ENCODE data around the gene CYTH1. TPM values are rescaled to one million over a fixed set of nuclear protein-coding genes. Genes with fewer than 3 reads are reported as not detected.

The CYTH1 gene
- total and polyA plus RNA-seq, 10 of the 15 experiments (the other 5 are each of a cell fraction or from before 2014, with no cell fraction given) = 6.6 to 188 (median 145) TPM

DNA sequence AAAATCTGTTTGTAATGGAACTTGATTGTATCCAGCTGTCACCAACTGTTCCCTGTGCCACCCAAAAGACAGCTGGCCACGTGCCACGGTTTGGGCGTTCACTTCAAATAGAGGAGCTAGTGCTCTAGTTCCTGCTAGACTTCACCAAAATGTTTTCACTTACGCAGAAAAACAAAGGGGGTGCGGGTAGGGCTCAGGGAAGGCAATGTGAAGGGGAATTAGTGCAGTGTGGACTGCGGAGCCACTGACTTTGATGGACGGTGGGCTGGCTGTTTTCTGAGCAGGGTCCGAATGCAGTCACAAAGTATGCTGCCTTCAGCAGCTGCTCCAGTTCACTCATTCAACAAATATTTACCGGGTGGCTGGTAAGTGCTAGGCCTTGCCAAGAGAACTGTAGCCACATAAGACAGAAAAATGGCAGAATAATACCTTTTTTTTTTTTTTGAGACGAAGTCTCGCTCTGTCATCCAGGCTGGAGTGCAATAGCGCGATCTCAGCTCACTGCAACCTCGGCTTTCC, 7.6 kb upstream of the CYTH1 start:
- no peaks in the 10 kb centered on the region for H3K4me1 ChIP-seq (ENCODE audit: control insufficient read depth, insufficient read depth, low read length)

More for the DNA sequence above, 7.6 kb upstream of the CYTH1 start:
- SMC1A ChIA-PET (ENCODE audit: uncharacterized antibody, unreplicated experiment) = no interaction called here
- no TSS peak for BruUV-seq (replicated peaks)
- DNase-seq (ENCODE audit: low read depth, low spot score) (no peak), FAIRE-seq (no peak), ATAC-seq (no peak)
- no peaks in the 10 kb centered on the region; a peak in 2 of 4 replicates for H3K36me3 ChIP-seq (ENCODE audit: control insufficient read depth in 2 of 2, insufficient read depth in 2 of 2, low read length in 1 of 2)
- H3K4me2 ChIP-seq (ENCODE audit: control insufficient read depth, insufficient read depth) = no peak overlapping the region
- H3K27ac ChIP-seq (ENCODE audit: control insufficient read depth, insufficient read depth) = no peak overlapping the region
- no peaks in the 10 kb centered on the region for H3K79me2 ChIP-seq (ENCODE audit: control insufficient read depth, insufficient read depth, low read length)
- RAD21 ChIA-PET (ENCODE audit: unreplicated experiment) = no interaction called here
- H3K27me3 ChIP-seq (replicated peaks in 1 of 2; ENCODE audit: control insufficient read depth in 2 of 2, insufficient read depth in 2 of 2, low read length in 1 of 2) = no peaks in the 10 kb centered on the region
- H2AFZ ChIP-seq (ENCODE audit: control insufficient read depth, low read depth, low read length) = no peak overlapping the region
- CTCF ChIA-PET = interaction anchor here (0.9 kb wide), 1 partner anchor 17 kb away, joined by 3 read pairs; no protein-coding TSS in a partner anchor
- TF ChIP-seq RCOR1 (conservative IDR thresholded peaks at IDR 0.05; ENCODE audit: low read depth, low read length) = no peak
- TF ChIP-seq CEBPB (IDR thresholded peaks at IDR 0.05; ENCODE audit: borderline replicate concordance in 1 of 2, low read depth in 2 of 2, low read length in 2 of 2) = no peak
- TF ChIP-seq ZSCAN29 (IDR thresholded peaks at IDR 0.05) = no peak
- TF ChIP-seq ZNF207 (IDR thresholded peaks at IDR 0.05; ENCODE audit: borderline replicate concordance) = no peak
- no peak for TF ChIP-seq SIN3A (IDR thresholded peaks at IDR 0.05; ENCODE audit: low read depth, low read length)
- no peak for TF ChIP-seq BCL11A (IDR thresholded peaks at IDR 0.05; ENCODE audit: low read depth, low read length)
- TF ChIP-seq SREBF2 (IDR thresholded peaks at IDR 0.05; ENCODE audit: low read length) = no peak
- no peak for TF ChIP-seq IRF4 (IDR thresholded peaks at IDR 0.05; ENCODE audit: low read depth, low read length)
- no peak for TF ChIP-seq SPI1 (IDR thresholded peaks at IDR 0.05; ENCODE audit: borderline replicate concordance, insufficient read depth, low read depth, low read length)
- no peak for TF ChIP-seq E4F1 (IDR thresholded peaks at IDR 0.05; ENCODE audit: borderline replicate concordance, partially characterized antibody)
- no peak for TF ChIP-seq RUNX3 (IDR thresholded peaks at IDR 0.05; ENCODE audit: low read length)
- TF ChIP-seq NR2F1 (conservative IDR thresholded peaks at IDR 0.05) = no peak
- TF ChIP-seq HDGF (IDR thresholded peaks at IDR 0.05) = no peak
- no peak overlapping the region for H3K4me3 ChIP-seq
- intact Hi-C loops (cut with micrococcal nuclease; ENCODE audit: unreplicated experiment) = no loop called here
- no peaks in the 10 kb centered on the region for H3K9me3 ChIP-seq (replicated peaks; ENCODE audit: control insufficient read depth, insufficient read depth, low read length)
- in situ Hi-C loops (cut with MboI) = no loop called here
- POLR2A ChIA-PET = interaction anchor here (0.7 kb wide), 1 partner anchor 109 kb away, joined by 4 read pairs; no protein-coding TSS in a partner anchor
- WGBS (ENCODE audit: insufficient coverage, insufficient replicate concordance, low lambda C conversion rate, missing lambda C conversion rate) = 90% methylated on average over 12 of the region's 14 CpGs
- H4K20me1 ChIP-seq (ENCODE audit: control insufficient read depth, insufficient read depth) = no peaks in the 10 kb centered on the region
- H3K9ac ChIP-seq (ENCODE audit: control insufficient read depth, insufficient read depth, low read length) = no peak overlapping the region

All from GM12878 (cell line).